Prostate gland (tissue), 2 donors: Measurements from ENCODE around the gene CPNE4.

Source experiments
- CTCF ChIP-seq, 4 experiments: fragments of 200-600 bp in 2 of 4; fragments of 450-650 bp in 2 of 4; sonication (generic) in 2 of 4; IDR thresholded peaks; 1 replicate in 3 of 4; 2 replicates in 1 of 4; pipeline ENCODE4 v1.5.1; 2016 to 2019; ENCODE audit warnings: antibody characterized with exemption in 4 of 4, mild to moderate bottlenecking in 2 of 4, moderate library complexity in 2 of 4
- POLR2A ChIP-seq: fragments of 450-650 bp; IDR thresholded peaks from one replicate; pipeline ENCODE4 v1.6.1; 2016; ENCODE audit warnings: antibody characterized with exemption, mild to moderate bottlenecking
- POLR2AphosphoS5 ChIP-seq: sonication (generic); formaldehyde crosslinking; IDR thresholded peaks from one replicate; pipeline ENCODE4 v1.6.1; 2017; ENCODE audit warnings: antibody characterized with exemption

GRCh38 chr3:132034097-132034485 lies 723 bp downstream of the CPNE4 start:
- no peak for TF ChIP-seq CTCF (IDR thresholded peaks at IDR 0.05)
- no peak for TF ChIP-seq POLR2A
- TF ChIP-seq POLR2AphosphoS5, result no peak
